Smooth muscle cell of the brain vasculature (primary cell): ENCODE measurements around the gene EXOC3L1.

Source experiments
- DNase-seq: peaks from one replicate; pipeline ENCODE4 v3.0.0-alpha.2; 2012; ENCODE audit warnings: low read depth, low spot score

The EXOC3L1 gene

DNA sequence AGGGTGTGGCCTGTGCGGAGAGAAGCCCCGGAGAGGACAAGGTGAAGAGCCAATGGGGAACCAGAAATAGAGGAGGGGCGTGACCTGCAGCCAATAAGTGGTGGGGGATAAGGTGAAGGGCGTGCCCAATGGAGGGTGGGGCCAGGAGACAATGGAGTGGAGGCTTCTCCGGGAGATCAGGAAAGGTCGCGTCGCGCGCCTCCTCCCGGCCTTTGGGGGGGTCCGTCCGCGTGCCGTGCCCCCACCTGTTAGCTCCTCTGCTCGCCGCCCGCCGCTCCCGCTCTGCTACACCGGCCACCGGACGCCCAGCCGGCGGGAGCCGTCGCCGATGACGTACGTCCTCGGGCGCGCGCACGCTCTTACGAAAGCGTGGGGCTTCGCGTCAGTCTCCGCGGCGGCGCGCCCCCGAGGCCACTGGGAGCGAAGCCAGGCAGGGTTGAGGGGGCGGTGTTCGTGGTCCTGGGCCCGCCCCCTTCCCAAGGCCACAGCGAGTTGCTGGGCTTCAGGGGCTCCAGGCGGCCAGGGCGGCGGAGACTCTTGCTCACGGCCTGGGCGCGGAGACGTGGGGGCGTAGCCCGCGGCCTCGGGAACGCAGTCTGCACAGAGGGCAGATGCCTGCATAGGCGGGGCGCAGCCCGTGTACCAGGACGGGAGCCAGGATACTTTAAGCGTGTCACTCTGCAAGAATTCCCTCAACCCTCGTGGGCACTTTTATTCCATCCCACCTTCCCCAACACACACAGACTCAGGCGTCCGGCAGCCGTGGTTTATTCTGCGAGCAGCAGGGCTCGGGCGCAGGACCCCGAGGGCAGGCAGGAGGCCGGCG, 6.1 kb downstream of the EXOC3L1 start, which contains the start of gene MATCAP1:
MATCAP1 (minus strand) TSS at position 337 of the 826 bp plus-strand sequence. CDS start 3,353 bp downstream, outside the sequence.
- peak; percentile 91 for DNase-seq

DNA sequence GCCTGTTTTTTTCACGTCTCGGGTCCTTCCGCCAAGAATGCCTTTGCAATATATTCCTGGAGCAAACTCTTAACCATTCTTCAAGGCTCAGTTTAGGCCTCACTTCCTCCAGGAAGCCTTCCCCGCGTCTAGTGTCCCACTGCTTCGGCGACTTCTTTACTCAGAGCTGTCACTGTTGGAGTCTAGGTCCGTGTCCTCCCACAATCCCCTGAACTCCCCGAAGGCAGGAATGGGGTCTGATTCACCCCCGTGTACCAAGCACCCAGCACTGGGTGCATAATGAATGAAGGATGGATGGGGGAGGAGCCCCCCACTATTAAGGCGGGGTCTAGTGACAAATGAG, 6.7 kb downstream of the EXOC3L1 start:
- DNase-seq, result no peak

DNA sequence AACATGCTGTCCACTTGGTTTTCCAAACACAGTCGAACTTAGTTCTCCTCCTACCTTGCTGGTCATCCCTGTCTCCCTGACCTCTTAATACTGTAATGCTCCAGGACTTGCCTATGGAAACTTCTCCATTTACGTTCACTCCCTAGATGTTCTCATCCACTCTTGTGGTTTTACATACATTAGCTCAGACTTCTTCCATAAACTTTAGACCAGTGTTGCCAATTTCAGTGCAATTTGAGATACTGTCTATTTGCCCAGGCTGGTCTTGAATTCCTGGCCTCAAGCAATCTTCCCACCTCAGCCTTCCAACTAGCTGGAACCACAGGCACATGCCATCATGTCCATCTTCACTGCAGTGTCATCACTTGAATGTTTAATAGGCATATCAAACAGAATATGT, 7.6 kb downstream of the EXOC3L1 start:
- DNase-seq, result no peak

DNA sequence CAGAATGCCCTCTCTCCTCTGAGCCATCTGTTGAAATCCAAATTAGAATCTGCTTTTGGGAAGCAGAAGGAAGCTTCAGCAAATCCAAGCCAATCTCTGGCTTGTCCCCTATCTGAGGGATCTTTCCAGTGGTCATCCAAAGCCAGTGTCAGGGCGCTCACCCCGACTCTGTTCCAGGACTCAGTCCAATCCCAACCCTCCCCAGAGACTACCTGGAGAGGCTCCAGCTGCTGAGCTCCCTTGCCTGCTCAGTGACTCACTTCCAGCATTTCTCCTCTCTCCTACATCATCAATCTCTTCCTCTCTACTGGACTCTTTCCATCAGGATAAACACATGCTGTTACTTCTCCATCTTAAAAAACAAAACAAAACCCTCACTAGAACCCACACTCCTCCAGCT, 8.6 kb downstream of the EXOC3L1 start:
- peak; percentile 28 for DNase-seq

GRCh38 chr16:67180166-67180565, 9.8 kb downstream of the EXOC3L1 start:
- DNase-seq, result no peak

DNA sequence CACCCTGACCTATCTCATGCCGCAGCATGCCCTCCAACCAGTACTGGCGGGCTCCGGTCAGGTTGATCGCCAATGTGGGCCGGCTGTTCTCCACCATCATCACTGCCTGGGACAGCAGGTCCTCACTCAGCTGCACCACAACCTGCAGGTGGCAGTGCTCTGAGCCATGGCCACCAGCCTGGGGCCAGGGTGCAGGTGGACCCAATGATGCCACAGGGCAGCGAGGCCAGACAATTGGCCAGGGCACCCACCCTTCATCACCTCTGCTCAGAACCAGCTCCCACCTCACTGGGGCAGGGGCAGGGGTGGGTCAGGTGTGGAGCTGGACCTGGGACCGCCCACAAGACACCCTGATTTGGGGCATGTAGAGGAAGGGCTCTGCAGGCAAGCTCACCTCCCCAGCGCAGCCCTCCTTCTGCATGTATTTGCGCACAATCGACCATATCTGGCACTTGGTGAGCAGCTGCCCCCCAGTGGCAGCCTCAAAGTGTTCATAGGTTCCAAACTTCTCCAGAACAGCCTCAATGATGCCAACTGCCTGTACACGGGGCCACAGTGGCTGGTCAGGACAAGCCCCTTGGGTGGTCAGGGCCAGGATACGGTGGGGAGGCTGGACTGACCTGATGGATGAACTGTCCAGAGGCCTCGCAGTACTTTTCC, 10.4 kb downstream of the EXOC3L1 start:
- DNase-seq, result no peak

DNA sequence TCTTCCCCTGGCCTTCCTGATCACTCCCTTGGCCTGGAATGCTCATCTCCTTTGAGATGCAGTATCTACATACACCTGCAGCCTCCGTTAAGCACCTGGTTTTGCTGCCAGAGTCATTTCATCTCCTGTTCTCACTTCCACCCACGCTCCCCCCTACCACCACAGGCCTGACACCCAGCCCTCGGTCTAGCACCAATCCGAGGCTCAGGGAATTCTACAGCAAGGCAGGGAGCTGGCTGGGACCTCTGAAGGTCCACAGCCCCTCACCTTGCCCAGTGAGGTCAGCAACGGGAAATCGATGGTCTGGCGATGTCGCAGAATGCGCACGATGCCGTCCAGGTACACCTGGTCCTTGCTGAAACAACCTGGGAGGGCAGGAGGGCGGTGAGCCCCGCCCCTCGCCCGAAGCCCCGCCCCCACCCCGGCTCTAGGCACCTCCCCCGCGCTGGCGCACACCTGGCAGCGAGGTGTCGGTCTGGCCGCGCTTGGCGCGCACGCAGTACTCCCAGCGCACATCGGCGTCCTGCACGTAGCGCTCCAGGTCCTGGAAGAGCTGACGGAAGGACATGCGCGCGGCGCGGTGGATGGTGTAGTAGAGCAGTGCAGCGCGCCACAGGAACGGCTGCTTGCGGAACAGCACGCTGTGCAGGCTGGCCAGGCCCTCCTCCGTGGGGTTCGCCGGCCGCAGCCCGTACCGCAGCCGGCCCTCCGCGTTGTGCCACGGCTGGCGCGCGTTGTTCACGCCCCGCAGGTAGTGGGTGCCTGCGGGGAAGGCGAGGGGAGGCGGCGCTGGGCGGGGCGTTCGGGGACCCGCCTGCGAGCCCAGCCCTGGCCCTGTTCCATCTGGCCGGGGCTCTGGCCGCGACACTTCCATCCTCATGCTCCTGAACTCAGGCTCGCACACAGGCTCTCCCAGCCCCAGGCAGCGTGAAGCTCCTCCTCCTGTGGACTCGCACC, 11.9 kb downstream of the EXOC3L1 start:
- DNase-seq, result no peak

DNA sequence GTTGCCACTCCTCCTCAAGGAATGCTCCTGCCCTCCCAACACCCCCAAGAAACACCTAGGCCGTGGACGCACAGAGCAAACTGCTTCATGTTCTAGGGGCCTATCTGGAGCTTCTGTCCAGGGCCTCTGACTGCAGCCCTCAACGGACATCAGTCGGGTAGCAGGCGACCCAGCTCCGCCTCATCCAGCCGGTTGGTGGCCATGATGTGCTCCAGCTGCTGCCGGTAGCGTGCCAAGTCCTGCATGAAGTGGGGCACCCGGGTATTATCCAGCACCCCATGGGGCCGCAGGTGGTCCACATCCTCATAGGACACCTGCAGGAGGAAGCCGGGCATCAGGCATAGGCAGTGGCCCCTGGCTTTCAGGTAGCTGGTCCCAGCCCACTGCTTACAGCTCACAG, 13.3 kb downstream of the EXOC3L1 start:
- DNase-seq, result no peak

GRCh38 chr16:67174706-67175231, 15.2 kb downstream of the EXOC3L1 start:
- no peak for DNase-seq

GRCh38 chr16:67173808-67174705, 15.9 kb downstream of the EXOC3L1 start:
- DNase-seq, result no peak

GRCh38 chr16:67173323-67173722, 16.6 kb downstream of the EXOC3L1 start:
- no peak for DNase-seq

DNA sequence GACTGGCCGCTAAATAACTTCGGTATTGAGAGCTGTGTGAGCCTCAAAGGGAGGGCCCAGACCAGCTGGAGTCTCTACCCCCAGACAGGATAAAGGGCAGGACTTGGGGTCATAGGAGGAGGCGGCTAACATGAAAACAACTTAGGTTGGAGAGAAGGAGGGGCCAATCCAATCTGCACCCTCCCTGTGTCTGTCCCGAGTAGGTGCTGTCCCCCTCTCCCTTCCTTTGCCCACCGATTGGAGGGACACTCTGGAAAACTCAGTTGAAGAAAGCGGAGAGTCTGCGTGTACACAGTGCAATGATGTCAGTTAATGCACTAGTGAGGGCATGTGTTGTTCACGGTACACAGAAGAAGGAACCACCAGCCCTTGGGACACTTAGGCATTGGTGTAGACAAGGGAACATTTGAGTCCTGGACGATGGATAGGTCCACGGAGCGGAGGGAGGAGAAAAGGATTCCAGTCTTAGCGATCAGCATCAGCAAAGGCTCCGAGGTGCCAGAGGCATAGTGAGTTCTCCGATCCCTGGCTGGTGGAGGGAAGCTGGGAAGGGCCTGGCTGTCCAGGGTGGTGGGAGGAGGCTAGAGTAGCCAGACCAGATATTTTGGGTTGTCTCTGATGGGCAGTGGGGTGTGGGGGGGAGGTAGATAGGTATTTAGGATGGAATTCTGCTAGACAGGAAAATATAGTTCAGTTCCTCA, 18.8 kb downstream of the EXOC3L1 start:
- DNase-seq, result no peak

DNA sequence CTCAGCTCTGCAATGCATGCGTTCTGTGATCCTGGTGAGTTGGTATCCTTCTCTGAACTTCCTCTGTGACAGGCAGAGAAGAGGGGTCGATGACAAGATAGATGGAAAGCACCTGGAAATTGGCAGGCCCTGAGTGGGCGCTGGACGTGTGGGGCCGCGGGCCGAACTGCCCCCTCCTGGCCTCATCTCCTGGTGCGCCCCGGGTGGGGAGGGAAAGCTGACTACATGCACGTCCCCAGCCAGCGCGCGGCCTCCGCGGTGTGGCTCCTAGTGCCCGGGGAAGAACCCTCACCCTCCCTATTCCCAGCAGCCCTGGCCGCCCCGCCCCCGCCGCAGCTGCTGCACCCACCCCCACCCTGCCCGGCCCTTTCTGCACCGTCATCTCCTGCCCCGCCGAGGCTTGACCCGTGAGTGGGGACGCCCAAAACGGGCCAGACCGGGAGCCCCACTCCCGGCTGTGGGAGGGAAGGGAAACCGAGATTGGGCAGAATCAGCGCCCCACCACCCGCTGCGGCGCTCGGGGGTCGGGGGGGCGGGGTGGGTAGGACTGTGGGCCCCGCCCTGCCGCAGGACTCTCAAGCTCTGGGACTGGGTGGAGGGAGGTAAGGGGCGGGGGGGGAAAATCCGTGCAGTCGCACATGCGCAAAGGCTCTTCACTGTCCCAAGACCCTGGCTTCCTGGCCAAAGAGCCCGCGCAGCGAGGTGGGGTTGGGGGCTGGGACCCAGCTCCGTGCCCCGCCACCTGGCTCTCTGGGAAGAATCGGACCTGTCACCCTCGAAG, 19.6 kb downstream of the EXOC3L1 start, which contains the start of gene NOL3:
NOL3 (plus strand) TSS at position 371 of the 781 bp plus-strand sequence.
- no peak for DNase-seq

GRCh38 chr16:67169642-67170167, 20.2 kb downstream of the EXOC3L1 start:
- no peak for DNase-seq

DNA sequence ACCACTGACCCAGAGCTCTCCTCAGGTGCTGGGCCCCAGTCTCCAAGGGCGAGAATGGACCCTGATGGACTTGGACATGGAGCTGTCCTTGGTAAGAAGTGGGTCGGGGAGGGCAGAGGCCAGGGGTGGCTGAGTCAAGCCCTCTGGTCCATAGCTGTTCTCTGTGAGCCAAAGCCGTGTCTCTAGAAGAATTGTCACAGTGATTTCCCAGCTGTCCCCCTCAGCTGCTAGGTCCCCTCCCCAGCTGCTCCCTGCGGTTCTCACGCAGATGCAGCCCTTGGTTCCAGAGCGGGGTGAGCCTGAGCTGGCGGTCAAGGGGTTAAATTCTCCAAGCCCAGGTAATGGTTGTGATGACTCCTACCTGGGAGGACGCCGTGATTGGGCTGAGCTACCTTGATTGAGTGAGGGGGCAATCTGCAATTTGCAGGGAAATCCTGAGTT, 20.9 kb downstream of the EXOC3L1 start:
- no peak for DNase-seq

GRCh38 chr16:67167588-67167987, 22.3 kb downstream of the EXOC3L1 start:
- DNase-seq, result no peak

DNA sequence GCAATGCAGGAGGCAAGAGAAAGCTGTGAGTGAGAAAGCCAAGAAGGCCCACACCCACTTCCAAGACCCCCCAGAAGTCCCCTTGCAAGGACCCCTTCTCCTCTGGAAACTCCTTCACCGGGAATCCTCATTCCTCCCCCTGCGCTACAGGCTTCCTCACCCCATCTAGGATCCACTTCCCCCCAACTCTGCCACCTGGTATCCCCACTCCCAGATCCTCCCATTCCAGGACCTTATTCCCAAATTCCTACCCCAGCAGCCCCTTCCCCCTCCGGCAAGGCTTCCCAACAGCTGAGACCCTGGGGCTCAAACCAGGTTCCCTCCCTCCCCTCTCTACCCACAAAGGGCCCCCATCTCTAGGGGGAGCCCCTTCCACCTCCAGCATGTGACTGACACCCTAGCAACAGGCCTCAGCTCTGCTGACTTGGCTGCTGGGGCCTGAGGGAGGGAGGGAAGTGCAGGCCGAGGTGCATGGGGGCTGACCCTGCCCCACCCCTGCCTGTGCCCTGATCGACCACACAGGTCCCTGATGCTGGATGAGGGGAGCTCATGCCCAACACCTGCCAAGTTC, 23.3 kb downstream of the EXOC3L1 start:
- DNase-seq, result no peak

GRCh38 chr16:67166110-67166547, 23.8 kb downstream of the EXOC3L1 start:
- no peak for DNase-seq
